Mesendoderm (in vitro differentiated cells): ENCODE data around the gene AIRE.

Experiments
- DNase-seq: peaks from one replicate; pipeline ENCODE4 v3.0.0; 2013
- H2AK5ac ChIP-seq: 2 replicates; pipeline ENCODE4 v1.6.1; 2013; ENCODE audit warnings: low read length, inconsistent platforms
- H2BK120ac ChIP-seq: 2 replicates; pipeline ENCODE4 v1.6.1; 2013; ENCODE audit warnings: low read depth, mild to moderate bottlenecking, low read length, moderate library complexity, mixed read lengths
- H2BK15ac ChIP-seq: replicated peaks from 2 replicates; pipeline ENCODE4 v1.6.1; 2013; ENCODE audit warnings: low read depth, mild to moderate bottlenecking, moderate library complexity
- H2BK5ac ChIP-seq: 2 replicates; pipeline ENCODE4 v1.6.1; 2013; ENCODE audit warnings: low read length, inconsistent platforms
- H3K18ac ChIP-seq: 2 replicates; pipeline ENCODE4 v1.6.1; 2013; ENCODE audit warnings: mild to moderate bottlenecking, low read length, mixed read lengths
- H3K23ac ChIP-seq: one replicate; pipeline ENCODE4 v1.6.1; 2013; ENCODE audit warnings: low read length
- H3K27ac ChIP-seq: 2 replicates; pipeline ENCODE4 v1.5.1; 2013; ENCODE audit warnings: low read depth, mild to moderate bottlenecking, inconsistent platforms, low read length, moderate library complexity
- H3K27me3 ChIP-seq: 2 replicates; pipeline ENCODE4 v1.6.1; 2013; ENCODE audit warnings: low read length, control low read depth, mild to moderate bottlenecking, inconsistent platforms; ENCODE audit not compliant: insufficient read depth, poor library complexity
- H3K36me3 ChIP-seq: 2 replicates; pipeline ENCODE4 v1.6.1; 2013; ENCODE audit warnings: low read length, inconsistent platforms; ENCODE audit not compliant: control insufficient read depth, insufficient read depth
- H3K4ac ChIP-seq: one replicate; pipeline ENCODE4 v1.6.1; 2013; ENCODE audit warnings: low read depth, mild to moderate bottlenecking, low read length, moderate library complexity
- H3K4me1 ChIP-seq: 2 replicates; pipeline ENCODE4 v1.6.1; 2013; ENCODE audit warnings: low read depth, low read length, inconsistent platforms; ENCODE audit not compliant: control insufficient read depth
- H3K4me2 ChIP-seq: 2 replicates; pipeline ENCODE4 v1.6.1; 2013; ENCODE audit warnings: low read length
- H3K4me3 ChIP-seq: 2 replicates; pipeline ENCODE4 v1.5.1; 2013; ENCODE audit warnings: mild to moderate bottlenecking, low read length
- H3K56ac ChIP-seq: one replicate; pipeline ENCODE4 v1.6.1; 2013; ENCODE audit warnings: low read length
- H3K79me1 ChIP-seq: 2 replicates; pipeline ENCODE4 v1.6.1; 2013; ENCODE audit warnings: low read length, inconsistent platforms
- H3K79me2 ChIP-seq: 2 replicates; pipeline ENCODE4 v1.6.1; 2013; ENCODE audit warnings: mild to moderate bottlenecking, low read length; ENCODE audit not compliant: control insufficient read depth, insufficient read depth
- H3K9ac ChIP-seq: 2 replicates; pipeline ENCODE4 v1.6.1; 2013; ENCODE audit warnings: low read length, inconsistent platforms
- H4K5ac ChIP-seq: one replicate; pipeline ENCODE4 v1.6.1; 2013; ENCODE audit warnings: low read length
- H4K8ac ChIP-seq: one replicate; pipeline ENCODE4 v1.6.1; 2013; ENCODE audit warnings: low read depth, mild to moderate bottlenecking, control low read depth, low read length, moderate library complexity
- WGBS: extraction: QIAGEN DNeasy Blood & Tissue Kit; methylation state at CpG from one replicate; pipeline ENCODE4 v1.1.7; 2013; ENCODE audit warnings: low lambda C conversion rate, missing lambda C conversion rate; ENCODE audit not compliant: insufficient coverage; ENCODE audit errors: extremely low coverage; 5-methylcytosine and 5-hydroxymethylcytosine counted together

AIRE gene

DNA sequence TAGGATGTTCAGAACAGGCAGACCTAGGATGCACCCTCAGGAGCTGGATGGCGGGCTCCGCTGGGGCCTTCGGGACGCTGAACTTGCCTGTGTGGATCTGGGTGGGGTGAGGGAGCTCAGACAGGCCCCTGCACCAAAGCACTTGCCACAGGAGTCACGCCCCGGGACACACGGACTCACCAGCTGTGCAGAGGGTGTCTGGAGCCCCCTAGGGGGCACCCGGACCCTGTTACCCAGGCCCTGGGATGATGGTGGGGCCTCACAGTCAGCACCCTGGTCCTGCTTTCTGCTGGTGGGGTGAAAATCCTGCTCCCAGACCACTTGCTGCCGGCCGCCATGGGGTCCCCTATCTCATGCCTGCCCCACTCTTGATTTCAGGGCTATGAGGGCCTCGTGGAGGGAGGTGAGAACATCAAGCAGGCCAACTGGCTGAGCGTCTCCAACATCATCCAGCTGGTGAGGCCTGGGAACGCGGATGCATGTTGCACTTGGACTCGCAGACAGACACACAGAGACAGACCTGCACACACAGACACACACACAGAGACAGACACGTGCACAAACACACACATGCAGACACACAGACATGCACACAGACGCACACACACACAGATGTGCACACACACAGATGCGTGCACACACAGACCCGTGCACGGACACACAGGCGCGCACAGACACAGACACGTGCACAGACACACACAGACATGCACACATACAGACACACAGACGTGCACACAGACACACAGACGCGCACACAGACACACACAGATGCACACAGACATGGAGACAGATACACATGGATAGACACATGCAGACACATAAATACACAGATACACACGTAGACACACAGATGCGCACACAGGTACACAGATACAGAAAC lies 25.2 kb downstream of the AIRE start:
- H3K4me3 ChIP-seq = no peak overlapping the region
- H3K56ac ChIP-seq = no peak overlapping the region
- no peak overlapping the region for H3K9ac ChIP-seq
- no peaks in the 10 kb centered on the region for H3K79me2 ChIP-seq
- peaks cover 5% of the 10 kb centered on the region for H3K36me3 ChIP-seq
- H3K23ac ChIP-seq = no peak overlapping the region
- WGBS = no CpG with 5 or more reads among the region's 28 CpGs
- no peak overlapping the region for H3K27ac ChIP-seq
- H3K4me2 ChIP-seq = no peak overlapping the region
- H4K5ac ChIP-seq = no peak overlapping the region
- H2BK120ac ChIP-seq = no peak overlapping the region
- no peak overlapping the region for H3K18ac ChIP-seq
- no peak for DNase-seq
- H3K27me3 ChIP-seq = no peaks in the 10 kb centered on the region
- H2BK5ac ChIP-seq = no peak overlapping the region
- no peaks in the 10 kb centered on the region for H3K4me1 ChIP-seq
- no peak overlapping the region for H2BK15ac ChIP-seq
- no peak overlapping the region for H3K4ac ChIP-seq
- H3K79me1 ChIP-seq = peaks cover 1% of the 10 kb centered on the region
- no peak overlapping the region for H2AK5ac ChIP-seq
- no peak overlapping the region for H4K8ac ChIP-seq

DNA sequence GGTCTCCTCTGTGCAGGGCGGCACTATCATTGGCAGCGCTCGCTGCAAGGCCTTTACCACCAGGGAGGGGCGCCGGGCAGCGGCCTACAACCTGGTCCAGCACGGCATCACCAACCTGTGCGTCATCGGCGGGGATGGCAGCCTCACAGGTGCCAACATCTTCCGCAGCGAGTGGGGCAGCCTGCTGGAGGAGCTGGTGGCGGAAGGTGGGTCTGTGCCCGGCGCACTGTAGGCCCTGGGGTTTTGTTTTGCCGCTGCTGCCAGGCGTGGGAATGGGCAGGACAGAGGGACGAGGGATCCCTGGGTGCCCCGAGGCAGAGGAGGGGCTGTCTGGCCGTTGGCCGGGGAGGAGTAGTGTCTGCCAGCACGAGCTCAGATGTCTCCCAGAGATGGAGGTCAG lies 26.4 kb downstream of the AIRE start:
- no peak overlapping the region for H3K23ac ChIP-seq
- H3K4me2 ChIP-seq = no peak overlapping the region
- no peak overlapping the region for H2BK15ac ChIP-seq
- no peak overlapping the region for H3K27ac ChIP-seq
- no CpG with 5 or more reads among the region's 22 CpGs for WGBS
- no peaks in the 10 kb centered on the region for H3K27me3 ChIP-seq
- H3K79me2 ChIP-seq = no peaks in the 10 kb centered on the region
- no peak overlapping the region for H3K56ac ChIP-seq
- no peak overlapping the region for H2BK120ac ChIP-seq
- no peak overlapping the region for H3K4ac ChIP-seq
- no peak overlapping the region for H2BK5ac ChIP-seq
- no peak overlapping the region for H3K9ac ChIP-seq
- no peak overlapping the region for H4K5ac ChIP-seq
- no peak overlapping the region for H3K18ac ChIP-seq
- H3K4me1 ChIP-seq = no peaks in the 10 kb centered on the region
- no peak overlapping the region for H3K4me3 ChIP-seq
- peaks cover 1% of the 10 kb centered on the region for H3K79me1 ChIP-seq
- peaks cover 5% of the 10 kb centered on the region for H3K36me3 ChIP-seq
- H4K8ac ChIP-seq = no peak overlapping the region
- H2AK5ac ChIP-seq = no peak overlapping the region
- DNase-seq = no peak

DNA sequence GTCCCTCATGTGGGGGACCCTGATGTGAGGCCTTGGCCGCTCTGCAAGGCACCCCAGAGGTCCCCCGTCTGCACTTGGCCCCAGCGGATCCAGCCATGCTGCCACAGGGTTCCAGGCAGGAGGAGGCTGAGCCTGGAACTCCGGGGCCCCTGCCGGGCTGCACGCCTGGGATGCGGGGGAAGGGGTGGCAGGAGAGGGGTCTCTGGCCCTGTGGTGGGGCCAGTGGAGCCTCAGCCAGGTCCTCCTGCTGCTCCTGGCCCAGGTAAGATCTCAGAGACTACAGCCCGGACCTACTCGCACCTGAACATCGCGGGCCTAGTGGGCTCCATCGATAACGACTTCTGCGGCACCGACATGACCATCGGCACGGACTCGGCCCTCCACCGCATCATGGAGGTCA lies 27.0 kb downstream of the AIRE start:
- Histone ChIP-seq H3K27me3 (no peaks in the 10 kb centered on the region), H3K56ac (no peak overlapping the region), H3K4ac (no peak overlapping the region), H3K27ac (no peak overlapping the region), H3K36me3 (peaks cover 3% of the 10 kb centered on the region), H3K18ac (no peak overlapping the region), H3K23ac (no peak overlapping the region), H3K79me1 (peaks cover 1% of the 10 kb centered on the region), H4K5ac (no peak overlapping the region), H3K4me3 (no peak overlapping the region), H2BK5ac (no peak overlapping the region), H2AK5ac (no peak overlapping the region), H2BK120ac (no peak overlapping the region), H4K8ac (no peak overlapping the region), H3K79me2 (no peaks in the 10 kb centered on the region), H3K4me1 (no peaks in the 10 kb centered on the region), H3K4me2 (no peak overlapping the region), H2BK15ac (no peak overlapping the region), H3K9ac (no peak overlapping the region)
- DNase-seq = no peak
- WGBS = no CpG with 5 or more reads among the region's 19 CpGs

DNA sequence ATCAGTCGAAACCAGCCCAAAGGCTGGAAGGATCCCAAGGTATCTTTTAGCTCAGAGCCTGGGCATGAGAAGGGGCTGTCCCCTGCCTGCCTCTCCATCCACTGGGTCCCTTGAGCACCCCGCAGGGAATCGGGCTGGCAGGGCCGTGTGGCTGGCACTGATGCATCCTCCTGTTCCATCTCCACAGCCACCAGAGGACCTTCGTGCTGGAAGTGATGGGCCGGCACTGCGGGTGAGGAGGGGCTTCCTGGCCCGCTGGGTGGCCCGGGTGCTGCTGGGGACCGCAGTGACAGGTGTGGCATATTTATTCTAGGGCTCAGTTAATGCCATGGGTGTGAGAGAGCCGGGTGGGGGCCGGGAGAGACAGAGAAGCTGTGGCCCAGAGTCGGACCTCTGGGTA lies 27.8 kb downstream of the AIRE start:
- Histone ChIP-seq H3K4me1 (no peaks in the 10 kb centered on the region), H3K79me1 (peaks cover 1% of the 10 kb centered on the region), H3K36me3 (peaks cover 3% of the 10 kb centered on the region), H3K27me3 (no peaks in the 10 kb centered on the region), H3K4ac (no peak overlapping the region), H4K8ac (no peak overlapping the region), H2BK5ac (no peak overlapping the region), H3K9ac (no peak overlapping the region), H3K4me2 (no peak overlapping the region), H4K5ac (no peak overlapping the region), H2AK5ac (no peak overlapping the region), H3K56ac (no peak overlapping the region), H3K4me3 (no peak overlapping the region), H2BK120ac (no peak overlapping the region), H2BK15ac (no peak overlapping the region), H3K79me2 (no peaks in the 10 kb centered on the region), H3K27ac (no peak overlapping the region), H3K23ac (no peak overlapping the region), H3K18ac (no peak overlapping the region)
- WGBS = no CpG with 5 or more reads among the region's 13 CpGs
- DNase-seq = no peak

DNA sequence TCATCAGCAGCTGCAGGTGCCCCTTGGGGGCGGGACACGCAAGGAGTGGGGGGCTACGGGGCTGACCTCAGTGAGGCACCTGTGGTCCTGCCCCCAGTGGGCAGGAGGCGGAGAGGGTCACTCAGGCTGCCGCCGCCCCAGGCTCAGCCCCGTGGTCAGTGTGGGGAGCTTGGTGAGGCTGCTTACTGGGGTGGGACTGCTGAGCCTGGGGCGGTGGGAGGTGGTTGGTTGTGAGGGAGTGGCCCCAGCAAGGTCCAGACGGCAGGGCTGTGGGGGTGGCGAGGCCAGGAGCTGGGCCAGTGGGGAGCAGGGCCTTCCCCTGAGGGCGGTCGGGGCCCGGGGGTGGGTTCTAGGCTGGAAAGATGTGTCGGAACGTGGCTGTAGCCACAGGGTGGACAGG lies 28.5 kb downstream of the AIRE start:
- no peak overlapping the region for H3K4ac ChIP-seq
- peaks cover 3% of the 10 kb centered on the region for H3K36me3 ChIP-seq
- H4K8ac ChIP-seq = no peak overlapping the region
- H3K18ac ChIP-seq = no peak overlapping the region
- H3K4me3 ChIP-seq = no peak overlapping the region
- no peaks in the 10 kb centered on the region for H3K79me2 ChIP-seq
- H3K23ac ChIP-seq = no peak overlapping the region
- no peaks in the 10 kb centered on the region for H3K79me1 ChIP-seq
- H3K27ac ChIP-seq = no peak overlapping the region
- H3K9ac ChIP-seq = no peak overlapping the region
- no peak overlapping the region for H3K56ac ChIP-seq
- no peak overlapping the region for H2BK15ac ChIP-seq
- H2BK5ac ChIP-seq = no peak overlapping the region
- no peaks in the 10 kb centered on the region for H3K4me1 ChIP-seq
- no peak overlapping the region for H2AK5ac ChIP-seq
- no peak for DNase-seq
- no peak overlapping the region for H2BK120ac ChIP-seq
- H3K4me2 ChIP-seq = no peak overlapping the region
- no peaks in the 10 kb centered on the region for H3K27me3 ChIP-seq
- no peak overlapping the region for H4K5ac ChIP-seq
- no CpG with 5 or more reads among the region's 15 CpGs for WGBS

DNA sequence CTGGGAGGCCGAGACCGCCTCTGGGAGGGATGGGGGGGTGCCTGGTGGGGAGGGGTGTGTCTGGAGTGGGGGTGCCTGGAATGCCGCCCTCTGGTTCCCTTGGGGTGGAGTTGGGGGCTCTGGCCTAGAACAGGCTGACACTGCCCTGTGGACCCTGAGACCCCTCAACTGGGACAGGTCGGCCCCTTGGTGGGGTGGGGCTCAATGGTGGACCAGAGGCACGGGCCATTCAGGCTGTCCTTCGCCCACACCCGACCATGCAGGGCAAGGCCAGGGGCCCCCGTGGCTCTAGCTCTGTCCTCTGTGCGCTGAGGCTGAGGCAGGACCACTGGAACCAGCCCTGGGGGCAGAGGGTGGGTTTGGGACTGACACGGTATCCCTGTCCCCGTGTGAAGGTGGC lies 28.9 kb downstream of the AIRE start:
- H2AK5ac ChIP-seq = no peak overlapping the region
- no peak overlapping the region for H3K23ac ChIP-seq
- H3K36me3 ChIP-seq = peaks cover 3% of the 10 kb centered on the region

More for the DNA sequence above, 28.9 kb downstream of the AIRE start:
- H3K27me3 ChIP-seq = no peaks in the 10 kb centered on the region
- H3K4me3 ChIP-seq = no peak overlapping the region
- no CpG with 5 or more reads among the region's 11 CpGs for WGBS
- no peak overlapping the region for H3K27ac ChIP-seq
- no peak overlapping the region for H2BK120ac ChIP-seq
- no peak overlapping the region for H3K4me2 ChIP-seq
- H3K56ac ChIP-seq = no peak overlapping the region
- no peaks in the 10 kb centered on the region for H3K4me1 ChIP-seq
- no peak overlapping the region for H4K8ac ChIP-seq
- H3K79me1 ChIP-seq = no peaks in the 10 kb centered on the region
- no peak overlapping the region for H3K4ac ChIP-seq
- H4K5ac ChIP-seq = no peak overlapping the region
- no peak overlapping the region for H3K18ac ChIP-seq
- H3K9ac ChIP-seq = no peak overlapping the region
- H3K79me2 ChIP-seq = no peaks in the 10 kb centered on the region
- H2BK15ac ChIP-seq = no peak overlapping the region
- no peak for DNase-seq
- H2BK5ac ChIP-seq = no peak overlapping the region
